ENCODE data around the gene OR6J1.

DNA sequence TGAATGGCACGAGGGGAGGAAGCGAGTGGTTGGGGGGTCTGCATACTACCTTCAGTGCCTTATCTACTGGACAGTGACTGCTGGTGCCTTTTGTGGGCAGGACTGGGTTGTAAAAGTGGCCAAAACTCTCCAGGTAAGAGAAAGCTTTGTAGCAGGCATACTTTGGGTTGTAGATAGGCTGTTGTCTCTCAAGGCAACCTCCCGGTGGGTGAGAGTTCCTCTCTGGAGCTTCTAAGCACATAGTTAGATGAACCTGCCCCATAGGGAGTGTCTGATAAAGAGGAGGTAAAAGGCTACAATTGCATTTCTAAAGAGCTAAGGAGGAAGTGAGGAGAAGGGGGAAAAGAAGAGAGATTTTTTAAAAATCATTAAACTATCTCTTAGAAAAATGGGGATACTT lies 51.0 kb downstream of the OR6J1 start:
- TF ChIP-seq CTCF (conservative IDR thresholded peaks at IDR 0.05) (no peak), ZFX (IDR thresholded peaks at IDR 0.05) (no peak)
